K562 (cell line): ENCODE measurements around the gene CNGA4. TPM values are rescaled to one million over a fixed set of nuclear protein-coding genes. Genes with fewer than 3 reads are reported as not detected.

Experiments used
- ATF3 ChIP-seq, 2 experiments: fragments of 450-650 bp in 1 of 2; sonication (generic) in 1 of 2; formaldehyde crosslinking in 1 of 2; IDR thresholded peaks in 1 of 2; conservative IDR thresholded peaks in 1 of 2; 2 replicates each; pipeline versions ENCODE4 v1.6.1 to v1.8.1; 2016 to 2023; ENCODE audit warnings: mild to moderate bottlenecking in 2 of 2, moderate library complexity in 2 of 2, inconsistent platforms in 1 of 2, missing genetic modification reagents in 1 of 2
- CREM ChIP-seq: IDR thresholded peaks from 2 replicates; pipeline ENCODE4 v1.6.1; 2014; ENCODE audit warnings: antibody characterized with exemption, low read depth
- E2F8 ChIP-seq: fragments of 450-650 bp; IDR thresholded peaks from 2 replicates; pipeline ENCODE4 v1.7.1; 2018; ENCODE audit warnings: mild to moderate bottlenecking, low read depth; ENCODE audit not compliant: partially characterized antibody
- FOXO4 ChIP-seq: fragments of 450-650 bp; formaldehyde crosslinking; IDR thresholded peaks from 2 replicates; pipeline ENCODE4 v1.4.0; 2020; ENCODE audit warnings: mild to moderate bottlenecking, moderate library complexity
- HDAC6 ChIP-seq: IDR thresholded peaks from 2 replicates; pipeline ENCODE4 v1.6.1; 2012; ENCODE audit warnings: low read depth, mild to moderate bottlenecking, control low read depth, inconsistent platforms, low read length, moderate library complexity
- HIVEP1 ChIP-seq: fragments of 250-450 bp; sonication (Bioruptor Pico); IDR thresholded peaks from 2 replicates; pipeline ENCODE4 v1.4.0; 2020; ENCODE audit warnings: mild to moderate bottlenecking
- HNRNPUL1 ChIP-seq: fragments of 200-400 bp; formaldehyde crosslinking; IDR thresholded peaks from 2 replicates; pipeline ENCODE4 v1.6.1; 2017; ENCODE audit warnings: low read length
- NRF1 ChIP-seq, 2 experiments: fragments of 450-650 bp; IDR thresholded peaks in 1 of 2; conservative IDR thresholded peaks in 1 of 2; 2 replicates each; pipeline ENCODE4 v1.6.1; 2014; ENCODE audit warnings: mild to moderate bottlenecking in 2 of 2
- PHF8 ChIP-seq: fragments of 200-600 bp; sonication (generic); IDR thresholded peaks from 2 replicates; pipeline ENCODE4 v1.6.1; 2012; ENCODE audit warnings: mixed run types, mild to moderate bottlenecking, inconsistent platforms, low read length, moderate library complexity, borderline replicate concordance
- PREB ChIP-seq: sonication (generic); formaldehyde crosslinking; IDR thresholded peaks from 2 replicates; pipeline ENCODE4 v1.8.1; 2023; ENCODE audit warnings: mild to moderate bottlenecking, missing genetic modification reagents
- SLC30A9 ChIP-seq: fragments of 250-450 bp; sonication (Bioruptor Pico); IDR thresholded peaks from 2 replicates; pipeline ENCODE4 v1.8.0; 2022; ENCODE audit warnings: mild to moderate bottlenecking, moderate library complexity
- SMAD4 ChIP-seq: fragments of 250-450 bp; sonication (Bioruptor Pico); conservative IDR thresholded peaks from 2 replicates; pipeline ENCODE4 v1.8.0; 2021; ENCODE audit warnings: inconsistent platforms, mild to moderate bottlenecking, moderate library complexity
- STAG1 ChIP-seq: sonication (generic); formaldehyde crosslinking; IDR thresholded peaks from 2 replicates; pipeline ENCODE4 v1.5.0; 2020; ENCODE audit warnings: missing genetic modification reagents, borderline replicate concordance
- ZKSCAN8 ChIP-seq: fragments of 200-800 bp; sonication (Bioruptor generic); IDR thresholded peaks from 2 replicates; pipeline ENCODE4 v1.6.1; 2016; ENCODE audit warnings: missing genetic modification characterization, missing compliant biosample characterization
- ZNF140 ChIP-seq: fragments of 250-450 bp; sonication (Bioruptor Pico); IDR thresholded peaks from 2 replicates; pipeline ENCODE4 v1.8.0; 2021; ENCODE audit warnings: moderate library complexity, mild to moderate bottlenecking, inconsistent platforms
- ZNF197 ChIP-seq: fragments of 200-800 bp; sonication (Bioruptor generic); IDR thresholded peaks from 2 replicates; pipeline ENCODE4 v1.6.1; 2016; ENCODE audit warnings: low read depth, missing genetic modification characterization, missing compliant biosample characterization
- ZNF274 ChIP-seq: IDR thresholded peaks from 2 replicates; pipeline ENCODE4 v1.6.1; 2011; ENCODE audit warnings: low read depth, mild to moderate bottlenecking, low read length, moderate library complexity, borderline replicate concordance
- ZNF511 ChIP-seq: sonication (generic); formaldehyde crosslinking; IDR thresholded peaks from 2 replicates; pipeline ENCODE4 v1.8.0; 2022; ENCODE audit warnings: mild to moderate bottlenecking, missing genetic modification reagents
- polyA plus RNA-seq, 8 experiments: library from polyadenylated mRNA; depleted of rRNA in 4 of 8; stranded (reverse) in 5 of 8; unstranded in 3 of 8; fragments of >200 nt; fragmentation: Nextera tagmentation in 2 of 8; fragmentation: Illumina TruSeq in 1 of 8; extraction: Ambion mirVana in 2 of 8; extraction: Trizol in 1 of 8; gene quantifications; 2 replicates each; pipeline versions ENCODE4 v1.2.1 to v1.2.3, GENCODE V29; 2011 to 2014; ENCODE audit warnings: inconsistent platforms in 1 of 8, missing spikeins in 1 of 8
- total RNA-seq, 7 experiments: library from RNA; depleted of rRNA in 6 of 7; stranded (reverse); fragments of >200 nt in 6 of 7; fragmentation: Illumina TruSeq in 2 of 7; extraction: Trizol in 2 of 7; gene quantifications; 2 replicates each; pipeline versions ENCODE4 v1.2.1 to v1.2.3, GENCODE V29; 2011 to 2021; ENCODE audit warnings: low replicate concordance in 1 of 7

CNGA4 gene
- total and polyA plus RNA-seq, 9 of the 15 experiments (the other 6 are each of a cell fraction or from before 2014, with no cell fraction given), result 0.04 to 0.09 (median 0.06) TPM; not detected in 6

- TF ChIP-seq ATF3 (IDR thresholded peaks at IDR 0.05) (peak; percentile 54; the same call in 1 of the 2 replicates), ATF3 (CRISPR knock-in tag; conservative IDR thresholded peaks at IDR 0.05) (peak; percentile 72; the same call in 1 of the 2 replicates), STAG1 (CRISPR knock-in tag) (no peak), SMAD4 (0 out of 2 replicates have a peak, but pooled peaks have one; percentile 41), HDAC6 (no peak), CREM (no peak), E2F8 (no peak), FOXO4 (CRISPR knock-in tag) (no peak), ZNF197 (CRISPR knock-in tag) (no peak), PREB (no peak), ZNF140 (CRISPR knock-in tag) (no peak), PHF8 (no peak), HNRNPUL1 (no peak), HIVEP1 (CRISPR knock-in tag) (no peak), SLC30A9 (no peak), ZNF274 (no peak), NRF1 (conservative IDR thresholded peaks at IDR 0.05 in 1 of 2, IDR thresholded peaks at IDR 0.05 in 1 of 2) (no peak), ZKSCAN8 (CRISPR knock-in tag) (0 out of 2 replicates have a peak, but pooled peaks have one; percentile 42), ZNF511 (CRISPR knock-in tag) (no peak)
Measured at GRCh38 chr11:6249770-6250555, 11.1 kb downstream of the CNGA4 start (continued).
